ENCODE data around the gene EFNA5.

DNA sequence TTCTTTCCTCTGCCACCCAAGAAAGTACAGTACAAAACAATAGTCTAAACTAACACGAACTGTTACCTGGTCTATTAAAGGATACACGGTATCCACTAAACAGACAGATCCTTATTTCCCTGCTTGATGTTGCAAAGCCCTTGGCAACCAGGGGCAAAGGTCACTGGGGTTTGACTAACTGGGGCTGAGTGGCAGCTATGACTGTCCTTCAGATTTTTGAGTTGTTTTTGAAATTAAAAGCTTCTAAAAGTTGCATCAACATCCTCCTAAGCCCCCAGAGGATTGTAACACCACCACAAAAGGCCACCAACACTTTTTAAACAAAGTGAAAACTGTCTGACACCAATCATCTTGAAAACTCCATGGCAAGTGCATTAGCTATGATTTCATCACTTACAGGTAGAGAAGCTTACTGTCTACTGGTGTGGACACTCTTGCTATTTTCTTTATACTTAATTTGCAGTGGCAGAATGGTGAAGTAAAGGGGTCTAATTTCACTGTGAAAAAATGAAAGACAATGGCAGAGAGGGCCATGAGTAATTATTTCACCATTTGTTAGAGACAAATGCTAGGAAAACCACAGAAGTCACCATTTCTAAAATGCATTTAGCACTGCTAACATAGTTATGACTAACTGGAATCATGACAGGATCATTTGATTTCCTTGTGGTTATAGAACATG lies 292.4 kb downstream of the EFNA5 start:
- TF ChIP-seq CSDC2 (CRISPR knock-in tag; IDR thresholded peaks at IDR 0.05) (no peak), OSR1 (CRISPR knock-in tag; IDR thresholded peaks at IDR 0.05) (no peak), RARB (CRISPR knock-in tag; IDR thresholded peaks at IDR 0.05) (no peak), ZFP3 (CRISPR knock-in tag; IDR thresholded peaks at IDR 0.05) (no peak), ZC3H10 (CRISPR knock-in tag; IDR thresholded peaks at IDR 0.05) (peak; percentile 62; the same call in 1 of the 2 replicates), TCF4 (CRISPR knock-in tag; IDR thresholded peaks at IDR 0.05; ENCODE audit: borderline replicate concordance) (no peak), ESRRG (CRISPR knock-in tag; IDR thresholded peaks at IDR 0.05) (no peak)
- TF ChIP-seq, protein P1, sequence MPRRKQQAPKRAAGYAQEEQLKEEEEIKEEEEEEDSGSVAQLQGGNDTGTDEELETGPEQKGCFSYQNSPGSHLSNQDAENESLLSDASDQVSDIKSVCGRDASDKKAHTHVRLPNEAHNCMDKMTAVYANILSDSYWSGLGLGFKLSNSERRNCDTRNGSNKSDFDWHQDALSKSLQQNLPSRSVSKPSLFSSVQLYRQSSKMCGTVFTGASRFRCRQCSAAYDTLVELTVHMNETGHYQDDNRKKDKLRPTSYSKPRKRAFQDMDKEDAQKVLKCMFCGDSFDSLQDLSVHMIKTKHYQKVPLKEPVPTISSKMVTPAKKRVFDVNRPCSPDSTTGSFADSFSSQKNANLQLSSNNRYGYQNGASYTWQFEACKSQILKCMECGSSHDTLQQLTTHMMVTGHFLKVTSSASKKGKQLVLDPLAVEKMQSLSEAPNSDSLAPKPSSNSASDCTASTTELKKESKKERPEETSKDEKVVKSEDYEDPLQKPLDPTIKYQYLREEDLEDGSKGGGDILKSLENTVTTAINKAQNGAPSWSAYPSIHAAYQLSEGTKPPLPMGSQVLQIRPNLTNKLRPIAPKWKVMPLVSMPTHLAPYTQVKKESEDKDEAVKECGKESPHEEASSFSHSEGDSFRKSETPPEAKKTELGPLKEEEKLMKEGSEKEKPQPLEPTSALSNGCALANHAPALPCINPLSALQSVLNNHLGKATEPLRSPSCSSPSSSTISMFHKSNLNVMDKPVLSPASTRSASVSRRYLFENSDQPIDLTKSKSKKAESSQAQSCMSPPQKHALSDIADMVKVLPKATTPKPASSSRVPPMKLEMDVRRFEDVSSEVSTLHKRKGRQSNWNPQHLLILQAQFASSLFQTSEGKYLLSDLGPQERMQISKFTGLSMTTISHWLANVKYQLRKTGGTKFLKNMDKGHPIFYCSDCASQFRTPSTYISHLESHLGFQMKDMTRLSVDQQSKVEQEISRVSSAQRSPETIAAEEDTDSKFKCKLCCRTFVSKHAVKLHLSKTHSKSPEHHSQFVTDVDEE (CRISPR knock-in tag; IDR thresholded peaks at IDR 0.05) = no peak
- TF ChIP-seq, protein P2, sequence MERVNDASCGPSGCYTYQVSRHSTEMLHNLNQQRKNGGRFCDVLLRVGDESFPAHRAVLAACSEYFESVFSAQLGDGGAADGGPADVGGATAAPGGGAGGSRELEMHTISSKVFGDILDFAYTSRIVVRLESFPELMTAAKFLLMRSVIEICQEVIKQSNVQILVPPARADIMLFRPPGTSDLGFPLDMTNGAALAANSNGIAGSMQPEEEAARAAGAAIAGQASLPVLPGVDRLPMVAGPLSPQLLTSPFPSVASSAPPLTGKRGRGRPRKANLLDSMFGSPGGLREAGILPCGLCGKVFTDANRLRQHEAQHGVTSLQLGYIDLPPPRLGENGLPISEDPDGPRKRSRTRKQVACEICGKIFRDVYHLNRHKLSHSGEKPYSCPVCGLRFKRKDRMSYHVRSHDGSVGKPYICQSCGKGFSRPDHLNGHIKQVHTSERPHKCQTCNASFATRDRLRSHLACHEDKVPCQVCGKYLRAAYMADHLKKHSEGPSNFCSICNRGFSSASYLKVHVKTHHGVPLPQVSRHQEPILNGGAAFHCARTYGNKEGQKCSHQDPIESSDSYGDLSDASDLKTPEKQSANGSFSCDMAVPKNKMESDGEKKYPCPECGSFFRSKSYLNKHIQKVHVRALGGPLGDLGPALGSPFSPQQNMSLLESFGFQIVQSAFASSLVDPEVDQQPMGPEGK (CRISPR knock-in tag; IDR thresholded peaks at IDR 0.05; ENCODE audit: borderline replicate concordance) = no peak
